Measurements from ENCODE around the gene TCF19.
"Not testable (repeated sequence)": the region's sequence is repeated elsewhere in the genome, so short reads cannot be mapped to it uniquely, and the experiment has no call there.

The TCF19 gene

GRCh38 chr6:31175971-31176370, 17.6 kb downstream of the TCF19 start:
- no peak for DNase-seq (ENCODE audit: extremely low read depth, low read depth)
- no peak overlapping the region for H3K4me3 ChIP-seq (replicated peaks; ENCODE audit: low read depth, low read length)
- no peak for TF ChIP-seq CTCF (IDR thresholded peaks at IDR 0.05; ENCODE audit: low read depth, low read length, missing control alignments)

GRCh38 chr6:31178143-31179041, 20.0 kb downstream of the TCF19 start:
- DNase-seq (ENCODE audit: extremely low read depth, low read depth), result no peak
- H3K4me3 ChIP-seq (replicated peaks; ENCODE audit: low read depth, low read length), result no peak overlapping the region
- no peak for TF ChIP-seq CTCF (IDR thresholded peaks at IDR 0.05; ENCODE audit: low read depth, low read length, missing control alignments)

GRCh38 chr6:31179042-31179386, 20.6 kb downstream of the TCF19 start:
- no peak for DNase-seq (ENCODE audit: extremely low read depth, low read depth)
- TF ChIP-seq CTCF (IDR thresholded peaks at IDR 0.05; ENCODE audit: low read depth, low read length, missing control alignments), result no peak
- H3K4me3 ChIP-seq (replicated peaks; ENCODE audit: low read depth, low read length), result no peak overlapping the region

- no peak for TF ChIP-seq CTCF (IDR thresholded peaks at IDR 0.05; ENCODE audit: low read depth, low read length, missing control alignments)
- H3K4me3 ChIP-seq (replicated peaks; ENCODE audit: low read depth, low read length), result no peak overlapping the region
- DNase-seq (ENCODE audit: extremely low read depth, low read depth), result no peak
Measured at GRCh38 chr6:31179896-31180295, 21.5 kb downstream of the TCF19 start.

GRCh38 chr6:31180500-31180899, 22.1 kb downstream of the TCF19 start:
- no peak for TF ChIP-seq CTCF (IDR thresholded peaks at IDR 0.05; ENCODE audit: low read depth, low read length, missing control alignments)
- no peak for DNase-seq (ENCODE audit: extremely low read depth, low read depth)
- no peak overlapping the region for H3K4me3 ChIP-seq (replicated peaks; ENCODE audit: low read depth, low read length)

GRCh38 chr6:31183287-31183686, 24.9 kb downstream of the TCF19 start:
- not testable (repeated sequence) for H3K4me3 ChIP-seq (replicated peaks; ENCODE audit: low read depth, low read length); DNase-seq (ENCODE audit: extremely low read depth, low read depth)

GRCh38 chr6:31183859-31184258, 25.5 kb downstream of the TCF19 start:
- not testable (repeated sequence) for H3K4me3 ChIP-seq (replicated peaks; ENCODE audit: low read depth, low read length); DNase-seq (ENCODE audit: extremely low read depth, low read depth)

GRCh38 chr6:31185695-31186051, 27.3 kb downstream of the TCF19 start:
- not testable (repeated sequence) for DNase-seq (ENCODE audit: extremely low read depth, low read depth); H3K4me3 ChIP-seq (replicated peaks; ENCODE audit: low read depth, low read length)
